DOHH2 (cell line): Measurements from ENCODE around the gene RIN1.

Experiments used
- H3F3A ChIP-seq: fragments of 200-600 bp; sonication (generic), shearing (Covaris generic); 2 replicates; pipeline ENCODE4 v1.6.0; 2016; ENCODE audit warnings: antibody characterized with exemption, mild to moderate bottlenecking; ENCODE audit not compliant: control insufficient read depth, insufficient read depth
- H3K27ac ChIP-seq: fragments of 200-600 bp; sonication (generic); 2 replicates; pipeline ENCODE4 v1.5.1; 2014; ENCODE audit warnings: low read depth, mild to moderate bottlenecking, low read length, moderate library complexity
- H3K27me3 ChIP-seq: fragments of 200-600 bp; sonication (generic); 2 replicates; pipeline ENCODE4 v1.6.1; 2014; ENCODE audit warnings: mild to moderate bottlenecking, low read length, mixed read lengths; ENCODE audit not compliant: control insufficient read depth
- H3K36me3 ChIP-seq: fragments of 200-600 bp; sonication (generic); 2 replicates; pipeline ENCODE4 v1.6.1; 2014; ENCODE audit warnings: mild to moderate bottlenecking, low read length, moderate library complexity, mixed read lengths; ENCODE audit not compliant: control insufficient read depth
- H3K4me1 ChIP-seq: fragments of 200-600 bp; sonication (generic); 2 replicates; pipeline ENCODE4 v1.6.1; 2014; ENCODE audit warnings: mild to moderate bottlenecking, low read length, mixed read lengths; ENCODE audit not compliant: control insufficient read depth
- H3K4me2 ChIP-seq: fragments of 200-600 bp; sonication (generic); 2 replicates; pipeline ENCODE4 v1.6.0; 2014; ENCODE audit warnings: mild to moderate bottlenecking, low read length, moderate library complexity
- H3K4me3 ChIP-seq: fragments of 200-600 bp; sonication (generic); 2 replicates; pipeline ENCODE4 v1.5.1; 2014; ENCODE audit warnings: mild to moderate bottlenecking, low read length, mixed read lengths
- H3K79me2 ChIP-seq: fragments of 200-600 bp; sonication (generic); 2 replicates; pipeline ENCODE4 v1.6.1; 2014; ENCODE audit warnings: mild to moderate bottlenecking, low read length, mixed read lengths; ENCODE audit not compliant: control insufficient read depth
- H3K9me2 ChIP-seq: fragments of 200-600 bp; sonication (generic); replicated peaks from 2 replicates; pipeline ENCODE4 v1.6.1; 2014; ENCODE audit warnings: mild to moderate bottlenecking, low read length, mixed read lengths; ENCODE audit not compliant: control insufficient read depth
- H3K9me3 ChIP-seq: fragments of 200-600 bp; sonication (generic); 2 replicates; pipeline ENCODE4 v1.6.1; 2014; ENCODE audit warnings: antibody characterized with exemption, low read length, mixed read lengths; ENCODE audit not compliant: control insufficient read depth, insufficient read depth
- H4K20me1 ChIP-seq: fragments of 200-600 bp; sonication (generic); 2 replicates; pipeline ENCODE4 v1.6.0; 2014; ENCODE audit warnings: low read depth, mild to moderate bottlenecking, antibody characterized with exemption, low read length, moderate library complexity; ENCODE audit not compliant: control insufficient read depth, insufficient read depth
- EZH2phosphoT487 ChIP-seq: fragments of 200-600 bp; sonication (generic); IDR thresholded peaks from 2 replicates; pipeline ENCODE4 v1.6.1; 2017; ENCODE audit warnings: borderline replicate concordance, mild to moderate bottlenecking, antibody characterized with exemption, low read length, moderate library complexity, mixed read lengths
- TF ChIP-seq, protein P1 (sequence below): fragments of 200-600 bp; sonication (generic); IDR thresholded peaks from one replicate; pipeline ENCODE4 v1.5.1; 2014; ENCODE audit warnings: antibody characterized with exemption, mild to moderate bottlenecking, low read depth, low read length; ENCODE audit not compliant: poor library complexity, severe bottlenecking

The RIN1 gene

DNA sequence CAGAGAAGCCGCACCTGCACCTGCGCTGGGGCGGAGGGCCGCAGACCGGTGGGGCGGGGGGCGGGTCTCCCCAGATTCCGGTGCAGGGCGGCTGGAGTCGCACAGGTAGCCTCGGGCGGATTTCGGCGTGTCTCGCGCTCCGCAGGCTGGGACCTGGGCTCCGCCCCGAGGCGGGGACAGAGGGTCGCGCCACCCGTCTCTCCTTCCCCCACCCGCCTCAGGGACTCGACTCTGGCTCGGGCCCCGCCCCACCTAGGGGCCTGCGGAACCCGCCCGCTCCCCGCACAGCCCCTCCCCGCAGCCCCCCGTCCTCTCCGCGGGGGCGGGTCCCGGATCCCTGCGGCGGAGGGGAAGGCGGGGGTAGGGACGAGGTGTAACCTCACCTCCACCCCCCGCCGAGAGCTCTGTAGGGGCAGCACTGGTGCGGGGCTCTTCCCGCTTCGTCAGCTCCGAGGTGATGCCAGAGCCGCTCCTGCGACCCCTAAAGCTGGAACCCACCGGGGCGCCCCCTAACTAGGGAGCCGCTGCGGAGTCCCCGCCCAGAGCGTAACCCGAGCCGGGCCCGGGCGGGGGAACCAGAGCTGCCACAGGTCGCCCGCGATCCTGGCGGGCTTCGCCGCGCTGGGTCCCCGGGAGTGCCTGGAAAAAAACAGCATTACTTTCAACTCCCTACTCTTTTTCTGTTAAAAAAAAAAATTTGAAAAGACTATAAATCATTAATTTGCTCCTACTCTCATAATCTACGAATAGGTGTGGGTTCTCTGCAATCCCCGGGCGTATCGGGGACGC is 35.6 kb upstream of the RIN1 start, which contains the start of gene SLC29A2:
TSS of gene SLC29A2 (minus strand) at position 134 of the 789 bp plus-strand sequence. CDS start 169 bp downstream, outside the sequence.
- Histone ChIP-seq H3K36me3 (peaks cover 46% of the 10 kb centered on the region), H3K27ac (peak within 1 kb of the TSS; percentile 94)

DNA sequence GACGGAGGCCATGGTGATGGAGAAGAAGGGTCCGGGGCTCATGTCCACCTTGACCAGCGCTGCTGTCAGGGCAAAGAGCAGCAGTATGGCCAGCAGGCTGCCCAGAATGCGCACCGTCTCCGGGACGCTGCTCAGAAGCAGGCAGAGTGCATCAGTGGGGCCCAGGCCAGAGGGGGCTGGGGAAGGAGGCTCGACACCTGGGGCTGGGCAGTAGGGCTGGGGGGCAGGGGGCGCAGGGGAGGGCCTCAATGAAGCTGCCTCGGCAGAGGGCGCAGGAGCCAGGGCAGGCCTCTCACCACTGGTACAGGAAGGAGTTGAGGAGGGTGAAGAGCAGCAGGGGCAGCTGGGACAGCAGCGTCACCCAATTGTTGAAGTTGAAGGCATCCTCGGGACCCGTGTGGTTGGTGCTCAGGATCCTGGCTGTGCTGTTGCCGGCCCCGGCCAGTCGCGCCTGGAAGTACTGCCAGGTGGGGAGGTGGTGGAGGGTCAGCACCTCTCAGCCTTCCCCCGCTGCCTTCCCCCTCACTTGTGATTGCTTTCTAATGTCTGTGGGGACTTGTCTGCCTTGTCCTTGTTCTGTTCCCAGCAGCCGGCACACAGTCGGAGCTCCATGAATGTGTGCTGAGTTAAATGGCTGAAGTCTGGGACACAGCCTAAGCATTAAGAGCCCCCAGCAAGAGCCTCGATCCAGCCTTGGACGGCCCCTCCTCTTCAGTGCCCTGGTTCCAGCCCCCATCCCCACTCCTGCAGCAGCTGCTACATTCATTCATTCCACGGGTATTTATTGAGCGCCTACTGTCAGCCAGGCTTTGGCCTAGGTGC is 33.0 kb upstream of the RIN1 start:
- Histone ChIP-seq H3K36me3 (peaks cover 63% of the 10 kb centered on the region), H3K4me1 (peaks cover 29% of the 10 kb centered on the region), H3K27me3 (peaks cover 5% of the 10 kb centered on the region; the same call in 1 of the 2 replicates), H3K4me2 (no peak overlapping the region), H3K9me3 (no peaks in the 10 kb centered on the region), H3F3A (peaks cover 17% of the 10 kb centered on the region), H3K9me2 (no peaks in the 10 kb centered on the region), H4K20me1 (no peaks in the 10 kb centered on the region), H3K79me2 (peaks cover 26% of the 10 kb centered on the region), H3K27ac (no peak overlapping the region), H3K4me3 (peak overlapping the region; percentile 100; the same call in 1 of the 2 replicates)
- TF ChIP-seq, protein P1, sequence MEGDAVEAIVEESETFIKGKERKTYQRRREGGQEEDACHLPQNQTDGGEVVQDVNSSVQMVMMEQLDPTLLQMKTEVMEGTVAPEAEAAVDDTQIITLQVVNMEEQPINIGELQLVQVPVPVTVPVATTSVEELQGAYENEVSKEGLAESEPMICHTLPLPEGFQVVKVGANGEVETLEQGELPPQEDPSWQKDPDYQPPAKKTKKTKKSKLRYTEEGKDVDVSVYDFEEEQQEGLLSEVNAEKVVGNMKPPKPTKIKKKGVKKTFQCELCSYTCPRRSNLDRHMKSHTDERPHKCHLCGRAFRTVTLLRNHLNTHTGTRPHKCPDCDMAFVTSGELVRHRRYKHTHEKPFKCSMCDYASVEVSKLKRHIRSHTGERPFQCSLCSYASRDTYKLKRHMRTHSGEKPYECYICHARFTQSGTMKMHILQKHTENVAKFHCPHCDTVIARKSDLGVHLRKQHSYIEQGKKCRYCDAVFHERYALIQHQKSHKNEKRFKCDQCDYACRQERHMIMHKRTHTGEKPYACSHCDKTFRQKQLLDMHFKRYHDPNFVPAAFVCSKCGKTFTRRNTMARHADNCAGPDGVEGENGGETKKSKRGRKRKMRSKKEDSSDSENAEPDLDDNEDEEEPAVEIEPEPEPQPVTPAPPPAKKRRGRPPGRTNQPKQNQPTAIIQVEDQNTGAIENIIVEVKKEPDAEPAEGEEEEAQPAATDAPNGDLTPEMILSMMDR: no peak
- no peak for TF ChIP-seq EZH2phosphoT487

More for the DNA sequence above, 35.6 kb upstream of the RIN1 start, which contains the start of gene SLC29A2:
- H3K4me3 ChIP-seq: peak within 1 kb of the TSS; percentile 100
- peaks cover 5% of the 10 kb centered on the region; the same call in 1 of the 2 replicates for H3K27me3 ChIP-seq
- peaks cover 29% of the 10 kb centered on the region for H3K4me1 ChIP-seq
- H4K20me1 ChIP-seq: no peaks in the 10 kb centered on the region
- no peaks in the 10 kb centered on the region for H3K9me2 ChIP-seq
- no peaks in the 10 kb centered on the region for H3K9me3 ChIP-seq
- peaks cover 17% of the 10 kb centered on the region for H3F3A ChIP-seq
- peaks cover 26% of the 10 kb centered on the region for H3K79me2 ChIP-seq
- no peak for TF ChIP-seq EZH2phosphoT487
- TF ChIP-seq, protein P1: peak; percentile 13
- H3K4me2 ChIP-seq: peak within 1 kb of the TSS; percentile 75

DNA sequence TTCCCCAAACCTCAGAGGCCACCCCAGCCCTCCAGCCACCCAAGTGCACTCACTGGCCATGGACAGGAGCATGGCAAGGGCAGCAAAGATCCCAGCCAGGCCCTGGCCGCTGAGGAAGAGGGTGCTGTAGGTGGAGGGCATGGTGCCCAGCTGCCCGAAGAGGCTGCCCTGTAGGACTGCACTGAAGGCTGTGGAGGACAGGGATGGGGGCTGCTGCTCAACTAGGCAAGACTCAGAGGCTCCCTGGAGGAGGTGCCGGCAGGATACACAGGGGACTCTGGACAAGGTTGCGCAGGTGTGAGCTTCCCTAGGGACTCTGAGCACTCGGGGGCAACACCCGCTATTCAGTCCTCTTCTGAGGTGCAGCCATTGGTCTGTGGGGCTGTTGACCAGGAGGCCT is 32.2 kb upstream of the RIN1 start:
- H4K20me1 ChIP-seq: peaks cover 3% of the 10 kb centered on the region; the same call in 1 of the 2 replicates
- H3F3A ChIP-seq: peaks cover 14% of the 10 kb centered on the region
- H3K4me2 ChIP-seq: no peak overlapping the region
- no peaks in the 10 kb centered on the region for H3K9me2 ChIP-seq
- no peak for TF ChIP-seq EZH2phosphoT487
- H3K27me3 ChIP-seq: peaks cover 5% of the 10 kb centered on the region; the same call in 1 of the 2 replicates
- H3K27ac ChIP-seq: no peak overlapping the region
- H3K36me3 ChIP-seq: peaks cover 69% of the 10 kb centered on the region
- H3K9me3 ChIP-seq: no peaks in the 10 kb centered on the region
- no peak overlapping the region for H3K4me3 ChIP-seq
- H3K4me1 ChIP-seq: peaks cover 27% of the 10 kb centered on the region
- H3K79me2 ChIP-seq: peaks cover 26% of the 10 kb centered on the region
